NCI-H226 (cell line): ENCODE results near the gene ROBO1.

Experiments used
- DNase-seq: peaks from one replicate; pipeline ENCODE4 v3.0.0-alpha.2; 2015

The ROBO1 gene

DNA sequence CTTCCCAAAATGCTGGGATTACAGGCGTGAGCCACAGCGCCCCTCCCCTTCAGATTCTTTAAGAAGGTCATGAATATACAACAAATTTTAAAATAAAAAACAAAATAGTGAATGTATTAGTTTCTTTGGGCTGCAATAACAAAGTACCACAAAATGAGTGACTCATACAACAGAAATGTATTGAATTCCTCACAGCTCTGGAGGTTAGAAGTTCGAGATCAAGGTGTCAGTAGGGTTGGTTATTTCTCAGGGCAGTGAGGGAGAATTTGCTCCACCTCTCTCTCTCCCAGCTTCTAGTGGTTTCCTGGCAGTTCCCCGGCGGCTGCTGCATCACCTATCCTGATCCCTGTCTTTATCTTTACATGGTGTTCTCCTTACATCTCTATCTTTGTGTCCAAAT, 804.0 kb downstream of the ROBO1 start:
- peak; percentile 19 for DNase-seq

GRCh38 chr3:78957456-78957855, 810.3 kb downstream of the ROBO1 start:
- DNase-seq = no peak

GRCh38 chr3:78951342-78951945, 816.4 kb downstream of the ROBO1 start:
- DNase-seq = no peak

GRCh38 chr3:78941587-78941986, 826.2 kb downstream of the ROBO1 start:
- peak; percentile 69 for DNase-seq

DNA sequence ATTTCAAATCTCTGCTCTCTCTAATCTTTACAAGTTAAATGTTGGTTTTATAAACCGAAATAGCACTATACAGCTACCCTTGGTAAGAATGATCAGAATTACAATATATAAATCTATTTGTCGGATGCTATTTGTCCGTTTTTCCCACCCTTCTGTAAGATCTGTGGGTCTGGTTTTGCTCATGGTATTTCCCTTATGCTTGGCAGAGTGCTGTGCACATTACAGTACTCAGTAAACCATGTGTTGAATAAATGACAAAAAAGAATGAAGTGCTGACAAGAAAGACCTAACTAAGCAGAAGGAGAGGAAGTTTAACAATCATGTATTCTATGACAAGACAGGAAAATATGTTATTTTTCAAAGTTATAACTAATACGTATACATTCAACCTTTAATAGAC, 827.2 kb downstream of the ROBO1 start:
- DNase-seq = no peak

GRCh38 chr3:78940128-78940527, 827.7 kb downstream of the ROBO1 start:
- no peak for DNase-seq

GRCh38 chr3:78937475-78937874, 830.3 kb downstream of the ROBO1 start:
- DNase-seq = no peak

DNA sequence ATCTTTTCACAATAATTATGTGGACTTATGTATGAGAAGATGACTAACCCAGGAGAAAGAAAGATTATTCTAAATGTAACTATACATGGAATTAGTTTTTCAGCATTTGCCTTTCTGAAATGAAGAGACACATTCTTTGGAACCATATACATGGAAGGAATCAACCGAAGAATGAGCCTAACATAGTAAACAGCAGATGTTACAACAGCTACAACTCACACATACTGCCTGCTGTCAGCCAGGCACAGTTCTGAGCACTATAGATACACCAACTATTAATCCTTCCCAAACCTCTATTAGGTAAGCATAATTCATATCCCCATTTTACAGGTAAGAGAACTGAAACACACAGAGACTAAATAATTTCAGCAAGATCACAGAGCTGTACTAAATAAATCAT, 840.0 kb downstream of the ROBO1 start:
- no peak for DNase-seq

DNA sequence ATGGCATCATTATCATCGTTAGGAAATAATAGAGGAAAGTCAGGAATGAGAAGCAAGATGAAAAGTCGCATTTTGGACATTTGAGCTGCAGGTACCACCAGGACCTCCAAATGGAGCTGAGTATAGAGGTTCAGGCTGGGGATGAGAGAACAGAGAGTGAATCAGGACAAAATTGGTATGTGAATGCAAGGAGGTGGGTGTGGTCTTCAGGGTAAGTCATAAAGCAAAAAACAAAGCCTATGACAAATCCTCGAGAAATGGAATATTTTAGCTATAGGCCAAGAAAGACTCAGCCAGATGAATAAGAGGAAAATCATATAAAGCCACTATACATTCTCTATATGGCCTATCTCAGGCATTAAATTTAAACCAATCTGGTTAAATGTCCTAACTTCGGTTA, 841.3 kb downstream of the ROBO1 start:
- no peak for DNase-seq

DNA sequence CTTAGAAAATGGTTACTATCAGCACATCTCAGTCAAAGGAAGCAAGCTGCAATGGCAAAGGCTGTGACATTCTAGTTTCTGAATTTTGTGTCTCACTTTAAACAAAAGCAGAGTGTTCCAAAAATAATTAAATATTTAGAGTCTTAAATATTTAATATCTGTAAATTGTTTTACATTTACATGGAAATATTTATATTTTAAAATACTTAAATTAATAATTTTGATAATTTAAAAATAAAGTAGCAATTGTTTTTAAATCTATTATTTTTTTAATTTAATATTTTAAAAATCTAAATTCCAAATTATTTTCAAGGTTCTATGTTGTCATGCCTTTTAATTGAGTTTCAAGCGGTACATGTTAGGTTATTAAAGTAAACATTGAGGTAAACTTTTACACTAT, 843.1 kb downstream of the ROBO1 start:
- DNase-seq = no peak

DNA sequence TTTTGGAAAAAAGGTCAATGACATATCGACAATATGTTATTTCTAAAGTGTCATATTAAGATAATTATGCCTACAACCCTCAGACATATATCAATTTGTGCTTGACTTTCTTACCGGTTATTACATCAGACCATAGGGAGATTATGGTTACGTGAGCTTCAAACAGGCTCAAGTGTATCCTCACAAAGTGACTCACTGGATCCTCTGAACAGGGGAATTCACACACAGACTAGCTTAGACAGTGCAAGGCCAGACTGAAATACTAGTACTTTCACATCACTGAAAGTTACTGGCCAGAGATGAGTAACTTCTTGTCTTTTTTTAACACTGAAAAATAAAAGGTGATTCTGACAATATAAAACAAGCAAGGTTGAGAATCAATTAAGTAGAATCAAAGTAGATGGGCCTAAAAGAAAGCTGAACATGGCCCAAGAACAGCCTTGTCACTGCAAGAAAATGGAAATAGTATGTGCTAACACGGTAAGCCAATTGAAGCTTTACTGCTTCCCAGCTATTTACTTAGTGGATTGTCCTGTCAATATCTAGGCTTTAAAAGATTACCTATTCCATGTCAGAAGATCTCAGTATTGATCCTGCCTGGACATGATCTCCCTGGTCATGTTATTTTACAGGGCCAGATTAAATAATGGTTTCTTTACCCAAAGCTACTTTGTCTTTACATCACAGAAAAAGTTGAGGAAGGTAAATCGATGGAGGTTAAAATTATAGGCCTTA, 848.6 kb downstream of the ROBO1 start:
- peak; percentile 77 for DNase-seq

DNA sequence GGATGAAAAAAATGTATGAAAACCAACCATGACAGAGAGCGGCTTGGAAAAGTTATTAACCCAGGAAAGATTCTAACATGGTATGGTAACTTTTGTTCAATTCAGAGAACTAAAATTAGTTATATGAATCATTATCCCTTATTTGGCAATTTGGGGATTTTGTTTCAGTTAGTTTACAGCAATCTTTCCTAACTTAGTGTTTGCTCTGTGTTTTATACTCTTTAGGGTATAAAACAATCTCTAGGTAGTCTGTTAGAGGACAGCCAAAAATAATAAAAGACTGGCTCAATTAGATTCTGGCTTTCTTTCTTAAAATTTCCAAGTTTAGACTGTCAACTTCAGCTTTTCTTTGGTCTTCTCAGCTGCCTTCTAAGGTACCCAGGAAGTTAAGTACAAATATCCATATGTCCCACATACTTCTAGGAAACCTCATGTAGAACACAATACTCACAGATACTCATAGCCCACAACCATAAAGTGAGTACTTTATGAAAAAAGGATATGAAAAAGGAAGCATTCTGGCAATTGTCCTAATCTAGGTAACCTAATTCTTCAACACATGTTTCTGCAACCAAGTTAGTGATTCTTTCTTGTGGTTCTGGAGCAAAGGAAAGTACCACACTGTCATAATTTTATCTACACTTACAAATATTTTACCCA, 849.3 kb downstream of the ROBO1 start:
- DNase-seq = no peak

GRCh38 chr3:78917536-78917935, 850.3 kb downstream of the ROBO1 start:
- DNase-seq = no peak

DNA sequence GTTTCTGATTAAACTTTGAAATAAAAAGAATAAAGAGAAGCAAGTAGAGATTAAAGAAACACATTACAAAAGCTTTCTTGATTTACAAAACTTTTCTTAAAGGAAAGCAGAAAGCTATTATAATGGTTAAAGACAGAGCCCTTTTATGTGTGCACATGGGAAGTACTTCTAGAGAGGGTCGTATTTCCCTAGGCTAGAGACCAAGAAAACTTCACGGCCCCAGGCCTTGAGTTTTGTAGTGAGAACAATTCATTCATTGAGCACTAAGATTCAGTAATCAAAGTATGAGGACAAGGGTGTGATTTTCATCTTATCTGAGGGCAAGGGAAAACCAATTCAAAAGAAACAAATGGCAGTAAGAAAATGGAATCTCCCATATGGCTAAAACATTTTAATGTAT, 854.1 kb downstream of the ROBO1 start:
- no peak for DNase-seq

DNA sequence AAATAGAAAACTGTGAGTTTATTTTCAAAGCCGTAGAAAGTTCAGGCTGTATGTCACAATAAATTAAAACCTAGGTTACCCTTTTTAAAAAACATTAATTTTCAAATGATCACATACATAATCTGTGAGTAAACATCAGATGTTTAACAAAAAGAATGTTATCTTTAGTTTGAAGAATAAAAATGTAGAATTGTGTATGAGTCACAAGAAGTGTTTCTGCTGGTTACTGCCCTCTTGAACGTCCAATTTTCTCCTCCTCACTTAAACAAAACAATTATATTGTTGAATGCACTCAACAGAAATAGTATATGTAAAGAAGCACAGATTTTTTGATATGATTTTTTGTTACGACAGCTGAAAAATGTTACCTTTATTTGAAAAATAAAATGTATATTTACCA, 855.1 kb downstream of the ROBO1 start:
- DNase-seq = no peak

DNA sequence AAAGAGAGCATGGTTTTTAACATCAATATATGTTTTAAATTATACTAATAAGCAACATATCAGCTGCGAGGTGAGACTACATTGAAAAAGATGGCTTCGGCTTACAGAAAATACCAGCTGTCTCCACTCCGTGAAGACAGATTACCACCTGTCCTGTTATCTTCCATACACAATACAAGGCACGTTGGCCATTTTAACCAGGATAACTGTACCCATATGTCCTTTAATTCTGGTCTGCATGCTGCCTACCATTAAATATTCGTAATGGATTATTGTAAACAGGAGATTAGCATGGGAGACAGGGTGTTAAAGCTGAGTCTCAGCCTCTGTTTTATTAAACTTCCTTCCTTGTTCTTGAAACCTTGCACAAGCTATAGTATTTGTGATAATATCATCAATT, 855.5 kb downstream of the ROBO1 start:
- no peak for DNase-seq

DNA sequence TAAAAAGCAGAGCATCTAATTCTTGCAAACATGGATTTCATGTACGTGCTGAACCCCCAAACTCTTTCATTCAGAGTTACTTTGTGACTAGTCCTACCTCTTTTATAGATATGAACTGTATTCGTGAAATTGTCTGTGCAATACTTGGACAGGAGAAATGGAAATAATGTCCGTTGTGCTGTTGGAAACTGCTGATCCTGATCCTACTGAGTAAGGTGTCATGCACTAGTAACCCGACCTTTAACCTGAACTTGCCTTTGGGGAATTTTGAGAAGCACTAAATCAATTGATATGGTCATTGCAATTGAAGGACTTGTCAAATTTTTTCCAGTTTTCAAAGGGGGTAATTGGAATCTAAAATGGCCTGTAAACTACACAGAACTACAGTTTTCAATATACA, 856.4 kb downstream of the ROBO1 start:
- DNase-seq = no peak

DNA sequence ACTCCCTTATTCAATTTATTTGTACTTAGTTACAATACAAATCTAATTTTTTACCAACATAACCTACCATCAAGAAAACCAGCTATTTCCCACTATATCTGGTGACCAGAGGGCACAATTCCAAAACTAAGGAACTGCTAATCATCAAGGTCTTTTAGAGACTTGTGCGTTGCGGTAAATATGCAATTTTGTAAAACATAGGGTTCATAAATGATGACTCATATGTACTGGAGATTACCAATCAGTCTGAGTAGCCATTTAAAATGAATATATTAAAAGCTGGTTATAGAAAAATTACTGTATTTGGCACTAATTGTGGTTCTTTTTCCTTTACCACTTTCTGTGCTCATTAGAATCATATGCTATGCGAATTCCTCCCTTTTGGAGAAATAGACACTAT, 859.6 kb downstream of the ROBO1 start:
- peak; percentile 17 for DNase-seq

DNA sequence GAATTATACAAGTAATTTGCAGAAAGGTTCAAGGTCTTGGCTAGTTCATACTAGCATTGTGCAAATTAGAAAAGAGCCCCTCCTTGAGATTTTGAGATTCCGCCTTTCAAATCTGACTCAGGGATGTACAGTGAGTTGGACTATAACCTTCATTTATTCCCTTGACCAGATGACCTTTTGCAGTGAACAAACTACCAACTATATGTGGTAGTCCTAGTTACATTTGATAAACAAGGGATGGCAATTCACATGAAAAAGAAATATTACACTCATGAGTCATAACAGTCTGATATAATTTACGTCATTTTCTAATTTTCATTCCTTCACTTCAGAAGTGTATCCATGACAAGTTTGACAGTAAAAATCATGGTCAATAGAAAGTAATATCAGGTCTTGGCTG, 860.4 kb downstream of the ROBO1 start:
- peak; percentile 46 for DNase-seq

- DNase-seq = no peak
Measured at GRCh38 chr3:78906930-78907329, 860.9 kb downstream of the ROBO1 start.

GRCh38 chr3:78906245-78906644, 861.6 kb downstream of the ROBO1 start:
- no peak for DNase-seq

GRCh38 chr3:78905700-78906099, 862.1 kb downstream of the ROBO1 start:
- DNase-seq = no peak

- DNase-seq = no peak
Measured at GRCh38 chr3:78901544-78901943, 866.3 kb downstream of the ROBO1 start.

GRCh38 chr3:78900880-78901279, 866.9 kb downstream of the ROBO1 start:
- DNase-seq = no peak
